C4-2B (cell line): Measurements from ENCODE around the gene HECW1.

Source experiments
- ZFX ChIP-seq: fragments of 450-650 bp; IDR thresholded peaks from 2 replicates; pipeline ENCODE4 v1.6.1; 2017
- TF ChIP-seq, protein P1 (sequence below): fragments of 450-650 bp; conservative IDR thresholded peaks from 2 replicates; pipeline ENCODE4 v1.5.1; 2017; ENCODE audit warnings: mild to moderate bottlenecking

DNA sequence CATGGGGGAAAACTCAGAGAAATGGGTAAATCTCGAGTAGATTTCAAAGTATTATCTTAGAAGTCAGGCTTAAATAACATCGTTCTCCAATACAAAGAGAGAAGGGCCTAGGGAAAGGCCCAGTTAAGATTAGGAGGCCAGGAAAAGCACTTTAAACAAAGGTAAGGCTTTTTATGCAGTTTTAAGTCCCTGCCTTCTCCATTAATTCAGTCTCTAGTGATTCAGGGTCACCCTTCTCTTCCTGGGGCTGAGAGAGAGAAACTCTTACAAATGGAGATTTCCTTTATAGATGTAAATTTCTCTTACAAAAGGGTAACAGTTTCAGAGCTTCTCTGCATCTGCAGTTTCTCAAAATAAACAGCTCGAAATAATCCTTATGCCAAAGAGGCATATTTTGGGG is 179.3 kb downstream of the HECW1 start:
- TF ChIP-seq, protein P1, sequence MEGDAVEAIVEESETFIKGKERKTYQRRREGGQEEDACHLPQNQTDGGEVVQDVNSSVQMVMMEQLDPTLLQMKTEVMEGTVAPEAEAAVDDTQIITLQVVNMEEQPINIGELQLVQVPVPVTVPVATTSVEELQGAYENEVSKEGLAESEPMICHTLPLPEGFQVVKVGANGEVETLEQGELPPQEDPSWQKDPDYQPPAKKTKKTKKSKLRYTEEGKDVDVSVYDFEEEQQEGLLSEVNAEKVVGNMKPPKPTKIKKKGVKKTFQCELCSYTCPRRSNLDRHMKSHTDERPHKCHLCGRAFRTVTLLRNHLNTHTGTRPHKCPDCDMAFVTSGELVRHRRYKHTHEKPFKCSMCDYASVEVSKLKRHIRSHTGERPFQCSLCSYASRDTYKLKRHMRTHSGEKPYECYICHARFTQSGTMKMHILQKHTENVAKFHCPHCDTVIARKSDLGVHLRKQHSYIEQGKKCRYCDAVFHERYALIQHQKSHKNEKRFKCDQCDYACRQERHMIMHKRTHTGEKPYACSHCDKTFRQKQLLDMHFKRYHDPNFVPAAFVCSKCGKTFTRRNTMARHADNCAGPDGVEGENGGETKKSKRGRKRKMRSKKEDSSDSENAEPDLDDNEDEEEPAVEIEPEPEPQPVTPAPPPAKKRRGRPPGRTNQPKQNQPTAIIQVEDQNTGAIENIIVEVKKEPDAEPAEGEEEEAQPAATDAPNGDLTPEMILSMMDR, result no peak
- no peak for TF ChIP-seq ZFX
